T-helper 1 cell treated with Interleukin-12 subunit alpha and Interleukin-12 subunit beta and Interleukin-4 antibody, amounts not matched to agents 30 ng/mL and 1 ng/mL, for 36 hours (primary cell): Measurements from ENCODE around the gene C1QBP. TPM values are rescaled to one million over a fixed set of nuclear protein-coding genes. Genes with fewer than 3 reads are reported as not detected.

Source experiments
- total RNA-seq: library from RNA; stranded (reverse); gene quantifications from 2 replicates; pipeline ENCODE4 v1.2.3, GENCODE V29; 2022

C1QBP gene
- total RNA-seq, 1 donor from 2014 or later = 156 TPM

Other genes starting within 250 kb of the C1QBP start
- gene ZNF594, start 247.3 kb downstream of the C1QBP start, total RNA-seq = 8.8 and 10.9 TPM in 2 replicates
- not detected in 2 replicates for gene SCIMP, start 204.3 kb downstream of the C1QBP start, total RNA-seq
- 38.9 and 39.1 TPM in 2 replicates for gene RABEP1, start 156.9 kb downstream of the C1QBP start, total RNA-seq
- 77.5 and 84.6 TPM in 2 replicates for gene NUP88, start 19.5 kb downstream of the C1QBP start, total RNA-seq
- gene RPAIN, start 19.0 kb downstream of the C1QBP start, total RNA-seq = 52.2 and 54.1 TPM in 2 replicates
- 21.2 and 21.6 TPM in 2 replicates for gene DHX33, start 29.8 kb upstream of the C1QBP start, total RNA-seq
- 89.8 and 98.0 TPM in 2 replicates for gene DERL2, start 47.0 kb upstream of the C1QBP start, total RNA-seq
- 35.6 and 37.4 TPM in 2 replicates for gene MIS12, start 47.4 kb upstream of the C1QBP start, total RNA-seq
- 67.9 and 69.0 TPM in 2 replicates for gene NLRP1, start 145.4 kb upstream of the C1QBP start, total RNA-seq